Lung microvascular endothelial cell (primary cell): ENCODE measurements around the gene CLEC16A. TPM values are rescaled to one million over a fixed set of nuclear protein-coding genes. Genes with fewer than 3 reads are reported as not detected.
A peak's percentile ranks its signal among the peaks of the same experiment; 100 is the strongest.

ENCODE experiments used
- DNase-seq, 2 donors: peaks; one replicate each; pipeline versions ENCODE4 v3.0.0 to v3.0.0-alpha.2; 2010; ENCODE audit warnings: low read depth in 2 of 2
- total RNA-seq: library from RNA; depleted of rRNA; stranded (reverse); fragments of >200 nt; gene quantifications from 2 replicates; pipeline ENCODE4 v1.2.1, GENCODE V29; 2014

CLEC16A gene
- total RNA-seq, 1 donor from 2014 or later, result 23.4 TPM

DNA sequence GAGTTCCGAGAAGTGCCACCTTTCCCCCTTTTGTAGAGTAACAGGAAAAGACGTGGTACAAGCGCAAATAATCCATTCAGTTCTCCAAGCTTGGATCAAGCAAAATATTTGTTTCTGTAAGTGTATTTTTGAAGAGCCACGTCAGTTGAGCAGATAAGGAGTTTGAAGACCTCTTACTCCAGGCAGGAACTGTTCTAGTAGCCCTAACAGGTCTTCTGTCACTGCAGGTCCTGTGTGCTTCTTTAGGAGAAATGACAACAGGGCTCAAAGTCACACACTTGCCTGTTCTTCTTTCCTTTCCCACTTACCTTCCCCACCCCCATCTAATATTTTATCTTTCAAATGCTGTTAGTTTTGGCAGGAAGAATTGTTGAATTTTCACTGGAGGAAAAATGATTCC lies 93.9 kb downstream of the CLEC16A start:
- no peak for DNase-seq

- no peak for DNase-seq
These were observed 94.4 kb downstream of the CLEC16A start for GRCh38 chr16:11038777-11039176.

GRCh38 chr16:11039726-11040125 lies 95.4 kb downstream of the CLEC16A start:
- no peak for DNase-seq

DNA sequence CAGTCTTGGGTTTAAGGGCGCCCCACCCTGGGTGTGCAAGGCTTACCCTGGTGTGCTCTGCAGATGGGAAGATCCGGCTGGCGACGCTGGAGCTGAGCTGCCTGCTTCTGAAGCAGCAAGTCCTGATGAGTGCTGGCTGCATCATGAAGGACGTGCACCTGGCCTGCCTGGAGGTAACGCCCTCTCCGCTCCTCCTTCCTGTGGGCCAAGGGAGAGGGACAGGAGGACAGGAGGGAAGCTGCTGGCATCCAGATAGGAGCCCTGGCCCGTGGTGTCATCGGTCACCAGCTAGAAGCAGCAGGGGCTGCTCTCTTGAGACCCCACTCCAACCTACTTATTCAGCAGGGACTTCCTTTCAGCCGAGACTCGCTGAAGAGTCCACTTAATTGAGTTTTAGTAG lies 97.8 kb downstream of the CLEC16A start:
- no peak for DNase-seq

DNA sequence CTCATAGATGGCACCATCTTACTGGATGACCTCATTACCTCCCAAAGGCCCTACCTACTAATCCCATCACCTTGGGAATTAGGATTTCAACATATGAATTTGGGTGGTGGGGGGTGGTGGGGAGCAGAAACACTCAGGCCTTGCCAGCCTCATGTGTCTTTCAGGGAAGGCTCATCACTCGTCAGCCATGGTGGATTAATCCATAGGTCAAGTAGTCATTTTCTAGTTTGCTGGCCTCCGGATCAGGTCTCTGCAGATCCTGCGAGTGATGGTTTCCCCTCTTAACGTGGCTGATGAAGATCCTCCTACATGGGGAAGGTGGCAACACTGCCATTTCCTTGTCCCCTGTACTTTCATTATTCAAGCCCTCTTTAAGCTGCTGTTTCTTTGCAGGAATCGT lies 101.1 kb downstream of the CLEC16A start:
- no peak for DNase-seq

DNA sequence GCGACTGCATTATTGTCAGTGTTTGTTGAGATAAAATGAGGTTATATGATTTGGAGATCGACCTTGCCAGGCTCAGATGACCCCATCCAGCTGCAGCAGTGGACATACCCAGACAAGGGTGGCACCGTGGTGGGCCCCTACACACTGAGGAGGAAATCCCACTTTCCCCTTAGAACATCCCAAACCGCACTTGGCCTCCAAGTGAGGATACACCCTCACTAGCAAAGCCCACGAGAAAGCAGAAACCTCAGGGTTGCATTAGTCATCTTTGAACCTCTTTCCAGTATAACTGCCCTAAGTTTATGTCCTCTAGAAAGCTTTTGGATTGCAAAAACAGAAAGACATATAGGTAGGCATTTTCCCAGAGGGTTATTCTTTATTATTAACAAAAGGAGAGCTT lies 101.5 kb downstream of the CLEC16A start:
- DNase-seq, result no peak

DNA sequence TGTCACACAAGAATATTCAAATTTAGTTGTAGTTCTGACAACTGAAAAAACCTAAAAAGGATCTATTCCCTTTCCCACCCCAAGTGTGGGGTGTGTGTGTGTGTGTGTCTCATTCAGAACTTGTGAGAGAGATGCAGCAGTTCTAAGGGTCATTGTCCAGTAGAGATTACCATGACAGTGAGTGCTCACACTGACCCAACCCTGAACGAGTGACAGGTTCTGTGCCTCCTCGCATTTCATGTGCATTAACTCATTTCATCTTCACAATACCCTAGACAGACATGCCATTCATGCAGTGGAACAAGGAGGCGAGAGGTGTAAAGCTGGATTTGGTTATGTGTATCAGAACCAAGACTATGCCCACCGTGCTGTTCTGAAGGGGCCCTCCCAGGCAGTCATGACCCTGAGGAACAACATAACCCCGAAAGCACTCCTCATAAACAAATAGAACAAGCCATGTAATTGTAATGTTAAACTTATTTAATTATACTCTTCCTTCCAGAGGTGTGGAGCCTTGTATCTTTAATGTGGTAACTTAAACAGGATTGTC lies 102.1 kb downstream of the CLEC16A start:
- no peak for DNase-seq

GRCh38 chr16:11047057-11047456 lies 102.7 kb downstream of the CLEC16A start:
- DNase-seq, result no peak

GRCh38 chr16:11047939-11048800 lies 103.8 kb downstream of the CLEC16A start:
- peak in 1 of 2 donors; percentile 15 for DNase-seq

GRCh38 chr16:11049396-11050059 lies 105.2 kb downstream of the CLEC16A start:
- no peak for DNase-seq

GRCh38 chr16:11050536-11050935 lies 106.2 kb downstream of the CLEC16A start:
- no peak for DNase-seq

- no peak for DNase-seq
These were observed 106.6 kb downstream of the CLEC16A start for GRCh38 chr16:11050944-11051343.

DNA sequence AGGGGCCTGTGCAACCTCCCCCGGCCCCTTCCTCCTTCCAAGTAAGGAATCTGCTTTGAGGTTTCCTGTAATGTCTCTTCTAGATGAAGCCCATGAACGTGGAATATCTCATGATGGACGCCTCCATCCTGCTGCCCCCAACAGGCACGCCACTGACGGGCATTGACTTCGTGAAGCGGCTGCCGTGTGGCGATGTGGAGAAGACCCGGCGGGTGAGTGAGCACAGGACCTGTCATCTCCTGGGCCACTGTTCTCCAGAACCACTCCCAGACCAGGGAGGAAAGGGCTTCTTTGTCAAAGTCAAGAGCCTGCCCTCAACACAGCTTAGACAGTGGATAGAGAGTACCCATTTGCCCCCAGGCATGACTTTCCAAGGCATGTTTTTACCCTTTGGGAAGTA lies 107.1 kb downstream of the CLEC16A start:
- no peak for DNase-seq

GRCh38 chr16:11051879-11052808 lies 107.8 kb downstream of the CLEC16A start:
- no peak for DNase-seq

GRCh38 chr16:11053916-11054460 lies 109.6 kb downstream of the CLEC16A start:
- no peak for DNase-seq

DNA sequence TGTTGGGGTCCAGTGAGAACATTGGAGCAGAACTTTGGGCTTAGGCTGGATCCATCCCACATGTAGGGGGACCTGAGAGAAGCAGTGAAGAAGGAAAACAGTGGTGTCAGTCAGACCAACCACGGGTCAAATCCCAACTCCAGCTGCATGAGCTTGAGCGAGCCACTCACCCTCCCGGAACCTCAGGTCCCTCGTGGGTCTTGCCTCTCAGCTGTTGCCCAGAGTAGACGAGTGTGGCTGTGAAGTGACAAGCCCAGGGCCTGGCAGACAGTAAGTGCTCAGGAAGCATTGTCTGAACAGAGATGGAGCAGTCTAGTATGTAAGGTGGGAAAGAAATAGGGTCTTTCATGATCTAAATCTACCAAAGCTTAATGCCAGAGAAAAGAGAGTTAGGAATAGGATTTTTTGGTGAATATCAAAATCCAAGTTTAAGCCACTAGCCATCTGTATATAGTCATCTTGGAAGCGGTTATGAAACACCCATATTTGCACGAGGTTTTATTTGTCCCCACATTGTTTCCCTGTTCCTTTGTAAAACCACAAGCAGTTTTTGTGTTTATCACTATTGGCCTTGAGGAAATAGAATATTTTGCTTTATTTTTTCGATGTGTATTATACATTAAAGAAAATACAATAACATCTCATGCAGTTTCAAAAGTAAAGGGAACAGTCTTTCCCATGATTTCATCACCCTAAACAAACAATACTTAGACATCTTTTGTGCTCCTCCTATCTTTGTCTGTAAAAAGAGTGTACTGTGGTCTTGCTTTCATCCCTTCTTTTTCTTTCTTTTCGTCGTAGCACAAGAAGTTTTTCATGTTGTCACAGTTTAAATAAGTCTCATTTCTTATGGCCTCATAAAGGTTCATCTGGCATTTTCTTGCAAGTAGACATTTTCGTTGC lies 112.0 kb downstream of the CLEC16A start:
- no peak for DNase-seq

- no peak for DNase-seq
These were observed 112.8 kb downstream of the CLEC16A start for GRCh38 chr16:11056993-11057649.

GRCh38 chr16:11057711-11058345 lies 113.5 kb downstream of the CLEC16A start:
- DNase-seq, result no peak

GRCh38 chr16:11058832-11059231 lies 114.5 kb downstream of the CLEC16A start:
- DNase-seq, result no peak
